Progenitor cell of endocrine pancreas (in vitro differentiated cells): ENCODE results near the gene NFAT5. TPM values are rescaled to one million over a fixed set of nuclear protein-coding genes. Genes with fewer than 3 reads are reported as not detected.

Experiments used
- DNase-seq: peaks from one replicate; pipeline ENCODE4 v3.0.0; 2021; ENCODE audit warnings: low spot score; ENCODE audit not compliant: unreplicated experiment
- H3K27ac Mint-ChIP-seq: 2 replicates; pipeline ENCODE4 v1.8.0; 2021; ENCODE audit warnings: mild to moderate bottlenecking, moderate library complexity, mixed read lengths
- H3K27me3 Mint-ChIP-seq: 2 replicates; pipeline ENCODE4 v1.8.0; 2021; ENCODE audit warnings: mixed read lengths
- H3K36me3 Mint-ChIP-seq: 2 replicates; pipeline ENCODE4 v1.8.0; 2022; ENCODE audit warnings: mixed read lengths; ENCODE audit not compliant: insufficient read depth
- H3K4me1 Mint-ChIP-seq: 2 replicates; pipeline ENCODE4 v1.8.0; 2021; ENCODE audit warnings: low read depth, mixed read lengths
- H3K4me3 Mint-ChIP-seq: 2 replicates; pipeline ENCODE4 v1.8.0; 2021; ENCODE audit warnings: low read depth, mild to moderate bottlenecking, moderate library complexity, mixed read lengths
- H3K9me3 Mint-ChIP-seq: 2 replicates; pipeline ENCODE4 v1.8.0; 2021; ENCODE audit warnings: low read depth, mixed read lengths
- microRNA-seq: library from miRNA; unstranded; fragments of <30 nt; microRNA quantifications from one replicate; pipeline ENCODE4 v1.1.0, GENCODE V29; 2020; ENCODE audit warnings: borderline number of aligned reads; ENCODE audit not compliant: unreplicated experiment
- total RNA-seq: library from RNA; stranded (reverse); gene quantifications from 2 replicates; pipeline ENCODE4 v1.2.1, GENCODE V29; 2021
- TF ChIP-seq, protein P1 (sequence below): fragments of 200-600 bp; sonication (generic); IDR thresholded peaks from one replicate; pipeline ENCODE4 v1.5.0; 2021; ENCODE audit warnings: antibody characterized with exemption, mild to moderate bottlenecking; ENCODE audit not compliant: unreplicated experiment

Gene NFAT5
- total RNA-seq, 1 donor from 2014 or later = 41.2 TPM

GRCh38 chr16:69747115-69747514 lies 181.3 kb downstream of the NFAT5 start:
- TF ChIP-seq, protein P1, sequence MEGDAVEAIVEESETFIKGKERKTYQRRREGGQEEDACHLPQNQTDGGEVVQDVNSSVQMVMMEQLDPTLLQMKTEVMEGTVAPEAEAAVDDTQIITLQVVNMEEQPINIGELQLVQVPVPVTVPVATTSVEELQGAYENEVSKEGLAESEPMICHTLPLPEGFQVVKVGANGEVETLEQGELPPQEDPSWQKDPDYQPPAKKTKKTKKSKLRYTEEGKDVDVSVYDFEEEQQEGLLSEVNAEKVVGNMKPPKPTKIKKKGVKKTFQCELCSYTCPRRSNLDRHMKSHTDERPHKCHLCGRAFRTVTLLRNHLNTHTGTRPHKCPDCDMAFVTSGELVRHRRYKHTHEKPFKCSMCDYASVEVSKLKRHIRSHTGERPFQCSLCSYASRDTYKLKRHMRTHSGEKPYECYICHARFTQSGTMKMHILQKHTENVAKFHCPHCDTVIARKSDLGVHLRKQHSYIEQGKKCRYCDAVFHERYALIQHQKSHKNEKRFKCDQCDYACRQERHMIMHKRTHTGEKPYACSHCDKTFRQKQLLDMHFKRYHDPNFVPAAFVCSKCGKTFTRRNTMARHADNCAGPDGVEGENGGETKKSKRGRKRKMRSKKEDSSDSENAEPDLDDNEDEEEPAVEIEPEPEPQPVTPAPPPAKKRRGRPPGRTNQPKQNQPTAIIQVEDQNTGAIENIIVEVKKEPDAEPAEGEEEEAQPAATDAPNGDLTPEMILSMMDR = no peak
- H3K4me1 Mint-ChIP-seq = peaks cover under 1% of the 10 kb centered on the region
- DNase-seq = no peak
- peaks cover 25% of the 10 kb centered on the region for H3K36me3 Mint-ChIP-seq
- H3K27ac Mint-ChIP-seq = no peak overlapping the region
- H3K27me3 Mint-ChIP-seq = no peaks in the 10 kb centered on the region
- H3K4me3 Mint-ChIP-seq = no peak overlapping the region
- H3K9me3 Mint-ChIP-seq = no peaks in the 10 kb centered on the region

GRCh38 chr16:69748694-69749345 lies 183.1 kb downstream of the NFAT5 start:
- Mint-ChIP-seq H3K27me3 (no peaks in the 10 kb centered on the region), H3K4me1 (peaks cover 9% of the 10 kb centered on the region), H3K27ac (no peak overlapping the region), H3K4me3 (no peak overlapping the region), H3K9me3 (no peaks in the 10 kb centered on the region), H3K36me3 (peaks cover 25% of the 10 kb centered on the region)
- DNase-seq = no peak
- TF ChIP-seq, protein P1 = no peak

DNA sequence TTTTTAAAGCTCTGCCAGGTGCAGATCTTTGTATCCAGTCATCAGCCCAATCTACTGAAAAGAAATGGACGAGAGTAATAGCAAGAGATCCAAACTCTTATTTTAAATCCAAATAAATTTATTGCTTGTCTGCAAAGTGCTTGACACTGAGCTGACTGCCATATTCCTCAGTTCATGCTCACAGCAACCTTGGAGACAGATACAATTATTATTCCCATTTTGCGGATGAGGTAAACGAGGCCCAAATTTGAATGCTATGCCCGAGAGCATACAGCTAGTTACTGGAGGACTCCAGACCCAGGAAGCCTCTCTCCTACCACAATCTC lies 188.3 kb downstream of the NFAT5 start:
- Mint-ChIP-seq H3K4me3 (peak overlapping the region; percentile 100), H3K4me1 (peaks cover 16% of the 10 kb centered on the region), H3K9me3 (no peaks in the 10 kb centered on the region)

More for the DNA sequence above, 188.3 kb downstream of the NFAT5 start:
- Mint-ChIP-seq H3K27me3 (no peaks in the 10 kb centered on the region), H3K36me3 (peaks cover 10% of the 10 kb centered on the region), H3K27ac (peak overlapping the region; percentile 99)
- DNase-seq = no peak
- TF ChIP-seq, protein P1 = no peak

Small RNA genes within 50 kb of the gene (microRNA-seq; reads per million reads assigned to microRNA genes)
- gene MIR1538 = not detected

Other genes starting within 250 kb of the NFAT5 start
- gene PDF, start 235.4 kb upstream of the NFAT5 start, total RNA-seq = 13.0 and 14.4 TPM in 2 replicates
- gene COG8, start 226.4 kb upstream of the NFAT5 start, total RNA-seq = 55.2 and 58.6 TPM in 2 replicates
- gene NIP7, start 226.2 kb upstream of the NFAT5 start, total RNA-seq = 22.9 and 23.8 TPM in 2 replicates
- 2.6 and 3.6 TPM in 2 replicates for gene TMED6, start 214.2 kb upstream of the NFAT5 start, total RNA-seq
- 41.4 and 46.6 TPM in 2 replicates for gene TERF2, start 180.0 kb upstream of the NFAT5 start, total RNA-seq
- gene CYB5B, start 141.3 kb upstream of the NFAT5 start, total RNA-seq = 104 and 108 TPM in 2 replicates
- gene NQO1, start 160.6 kb downstream of the NFAT5 start, total RNA-seq = 175 and 183 TPM in 2 replicates
- 56.1 and 60.4 TPM in 2 replicates for gene NOB1, start 189.0 kb downstream of the NFAT5 start, total RNA-seq
- gene WWP2, start 196.4 kb downstream of the NFAT5 start, total RNA-seq = 58.8 and 62.3 TPM in 2 replicates